Stimulated activated CD8-positive, alpha-beta memory T cell treated with anti-CD3 and anti-CD28 coated beads, Interleukin-2, amount 100 ng/mL, for 1 hour (primary cell): ENCODE results near the gene FRAT2.
"Not testable (repeated sequence)": the region's sequence is repeated elsewhere in the genome, so short reads cannot be mapped to it uniquely, and the experiment has no call there.

Source experiments
- DNase-seq, 2 donors: peaks; one replicate each; pipeline ENCODE4 v3.0.0-alpha.2; 2020; ENCODE audit warnings: low read depth in 2 of 2

FRAT2 gene

DNA sequence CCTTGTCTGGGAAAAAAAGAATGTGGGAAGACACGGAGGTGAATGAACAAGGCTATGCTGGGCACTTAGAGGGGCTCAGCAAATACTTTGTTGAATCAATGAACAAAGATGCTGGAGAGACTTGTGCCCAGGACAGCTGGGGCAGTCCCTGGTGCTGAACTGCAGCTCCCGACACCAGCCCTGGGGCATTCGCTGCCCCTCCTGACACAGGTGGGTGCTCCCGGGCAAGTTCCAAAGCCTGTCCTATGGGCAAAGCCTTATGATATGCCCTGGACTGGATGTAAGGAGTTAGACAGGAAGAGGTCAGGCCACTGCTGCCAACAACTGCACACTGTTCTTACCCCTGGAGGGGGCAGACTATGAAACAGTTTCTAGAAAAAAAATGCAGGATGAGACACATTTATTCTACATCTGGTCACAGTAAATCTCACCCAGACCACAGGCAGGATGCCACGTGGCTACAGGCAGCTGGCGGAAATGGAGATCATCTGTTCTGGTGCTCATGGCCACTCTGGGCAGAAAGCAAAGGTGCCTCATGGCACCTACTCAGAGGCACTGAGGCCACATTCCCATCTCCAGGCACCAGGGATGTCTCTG, 21.9 kb upstream of the FRAT2 start:
- DNase-seq, result no peak

DNA sequence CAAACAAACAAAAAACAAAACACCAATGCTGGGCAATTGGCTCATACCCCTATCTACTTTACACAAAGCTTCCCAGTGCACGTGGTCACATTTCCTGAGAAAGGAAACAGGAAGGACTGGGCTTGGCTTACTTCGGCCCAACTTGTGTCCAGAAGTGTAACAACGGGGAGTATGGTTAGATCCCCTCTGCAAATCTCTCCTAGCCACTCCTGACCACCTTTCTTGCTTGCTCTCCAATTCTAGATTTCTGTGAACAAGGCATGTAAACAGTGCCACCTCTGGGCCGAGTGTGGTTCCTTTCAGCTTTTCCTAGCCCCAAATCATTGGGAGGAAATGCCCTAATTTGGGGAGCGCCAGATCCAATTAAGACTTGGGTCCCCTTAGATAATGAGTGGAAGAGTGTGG, 21.0 kb upstream of the FRAT2 start:
- DNase-seq, result no peak

DNA sequence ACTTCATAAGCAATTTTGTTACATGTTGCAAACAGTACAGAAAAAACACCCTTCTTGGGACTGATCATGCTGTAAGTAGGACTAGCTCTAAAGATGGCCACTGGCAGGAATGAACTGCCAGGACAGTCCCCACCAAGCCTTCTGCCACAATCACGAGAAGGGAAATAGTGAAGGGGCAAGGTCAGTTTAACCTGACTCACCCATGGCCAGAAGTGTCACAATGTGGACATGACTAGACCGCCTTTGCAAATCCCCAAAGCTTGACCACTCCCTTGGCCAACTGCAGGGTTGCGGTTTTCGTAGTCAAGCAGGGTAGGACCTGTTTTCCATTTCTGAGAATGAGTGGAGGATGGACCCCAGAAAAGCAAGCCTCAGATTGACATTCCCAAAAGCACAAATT, 19.4 kb upstream of the FRAT2 start:
- DNase-seq, result no peak

DNA sequence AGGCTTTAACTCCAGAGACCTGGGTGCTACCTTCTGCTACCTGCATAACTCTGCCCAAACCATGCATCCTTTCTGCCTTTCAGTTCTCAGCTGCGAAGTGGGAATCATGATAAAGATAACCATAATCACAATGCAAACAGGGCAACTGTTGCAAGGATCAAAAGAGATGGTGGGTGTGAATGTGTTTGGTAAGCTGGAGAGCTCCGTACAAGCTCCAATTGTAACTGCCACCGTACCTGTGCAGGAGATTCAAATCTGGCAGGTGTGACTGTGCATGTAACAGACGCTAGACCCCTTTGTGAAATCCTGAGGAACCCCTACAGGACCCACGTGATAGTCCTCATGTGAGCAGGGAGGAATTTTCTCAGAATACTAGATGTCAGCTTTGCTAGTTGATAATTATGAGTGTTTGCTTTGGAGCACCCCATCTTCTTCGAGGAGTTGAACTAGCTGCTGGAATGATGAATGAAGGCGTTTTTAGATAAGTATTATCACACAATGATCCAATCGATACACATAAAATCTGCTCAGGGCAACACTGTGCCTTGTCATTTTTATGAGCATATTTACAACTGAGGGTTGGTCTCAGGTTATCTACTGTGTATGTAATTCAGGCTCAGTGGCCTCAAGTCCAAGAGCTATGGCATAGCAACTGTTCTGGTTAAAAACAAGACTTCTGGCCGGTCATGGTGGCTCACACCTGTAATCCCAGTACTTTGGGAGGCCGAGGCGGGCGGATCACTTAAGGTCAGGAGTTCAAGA, 15.4 kb upstream of the FRAT2 start:
- no peak for DNase-seq

DNA sequence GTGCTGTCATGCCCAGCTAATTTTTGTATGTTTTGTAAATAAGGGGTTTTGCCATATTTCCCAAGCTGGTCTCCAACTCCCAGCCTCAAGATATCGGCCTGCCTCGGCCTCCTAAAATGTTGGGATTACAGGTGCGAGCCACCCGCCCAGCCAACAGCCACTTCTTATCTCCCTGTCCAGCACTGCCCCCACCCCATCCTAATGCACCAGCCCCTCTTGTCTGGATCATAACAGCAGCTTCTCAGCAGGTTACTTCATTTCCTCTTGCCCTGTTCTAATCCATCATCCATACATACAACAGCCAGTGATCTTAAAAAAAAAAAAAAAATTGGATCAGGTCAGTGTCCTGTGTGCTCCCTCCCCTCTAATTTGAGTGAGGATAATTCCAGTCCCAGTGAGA, 12.8 kb upstream of the FRAT2 start:
- no peak for DNase-seq

DNA sequence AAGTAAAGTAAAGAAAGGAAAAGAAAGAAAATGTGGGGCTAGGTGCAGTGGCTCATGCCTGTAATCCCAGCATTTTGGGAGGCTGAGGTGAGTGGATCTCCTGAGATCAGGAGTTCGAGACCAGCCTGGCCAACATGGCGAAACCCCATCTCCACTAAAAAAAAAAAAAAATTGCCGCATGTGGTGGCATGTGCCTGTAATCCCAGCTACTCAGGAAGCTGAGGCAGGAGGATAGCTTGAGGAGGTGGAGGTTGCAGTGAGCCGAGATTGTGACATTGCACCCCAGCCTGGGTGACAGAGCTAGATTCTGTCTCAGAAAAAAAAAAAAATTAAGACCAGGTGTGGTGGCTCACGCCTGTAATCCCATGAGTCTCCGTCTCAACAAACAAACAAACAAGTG, 9.1 kb upstream of the FRAT2 start:
- not testable (repeated sequence) for DNase-seq

DNA sequence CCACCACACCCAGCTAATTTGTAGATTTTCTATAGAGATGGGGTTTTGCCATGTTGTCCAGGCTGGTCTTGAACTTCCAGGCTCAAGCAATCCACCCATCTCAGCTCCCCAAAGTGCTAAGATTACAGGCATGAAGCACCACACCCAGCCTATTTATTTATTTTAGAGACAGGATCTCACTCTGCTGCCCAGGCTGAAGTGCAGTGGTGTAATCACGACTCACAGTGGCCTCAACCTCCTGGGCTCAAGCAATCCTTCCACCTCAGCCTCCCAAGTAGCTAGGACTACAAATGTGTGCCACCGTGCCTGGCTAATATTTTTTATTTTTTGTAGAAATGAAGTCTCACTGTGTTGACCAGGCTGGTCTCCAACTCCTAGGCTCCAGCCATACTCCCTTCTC, 6.9 kb upstream of the FRAT2 start:
- no peak for DNase-seq

DNA sequence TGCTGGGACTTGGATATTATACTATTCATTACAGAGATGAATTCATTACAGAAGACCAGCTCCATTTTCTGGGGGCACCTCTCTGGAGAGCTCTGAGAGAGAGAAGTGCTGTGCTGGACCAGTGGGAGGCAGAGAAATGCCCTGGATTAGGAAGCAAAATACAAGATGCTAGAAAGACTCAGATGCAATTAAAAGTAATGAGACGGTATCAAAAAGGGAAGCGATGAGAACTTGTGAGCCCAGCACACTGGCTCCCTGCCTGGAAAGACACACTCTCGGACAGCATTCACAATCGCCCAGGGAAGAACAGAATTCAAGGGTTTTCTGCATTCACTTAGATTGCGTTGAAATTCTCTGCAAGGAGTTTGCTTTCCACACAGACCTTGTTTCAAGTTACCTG, 3.5 kb upstream of the FRAT2 start:
- no peak for DNase-seq

DNA sequence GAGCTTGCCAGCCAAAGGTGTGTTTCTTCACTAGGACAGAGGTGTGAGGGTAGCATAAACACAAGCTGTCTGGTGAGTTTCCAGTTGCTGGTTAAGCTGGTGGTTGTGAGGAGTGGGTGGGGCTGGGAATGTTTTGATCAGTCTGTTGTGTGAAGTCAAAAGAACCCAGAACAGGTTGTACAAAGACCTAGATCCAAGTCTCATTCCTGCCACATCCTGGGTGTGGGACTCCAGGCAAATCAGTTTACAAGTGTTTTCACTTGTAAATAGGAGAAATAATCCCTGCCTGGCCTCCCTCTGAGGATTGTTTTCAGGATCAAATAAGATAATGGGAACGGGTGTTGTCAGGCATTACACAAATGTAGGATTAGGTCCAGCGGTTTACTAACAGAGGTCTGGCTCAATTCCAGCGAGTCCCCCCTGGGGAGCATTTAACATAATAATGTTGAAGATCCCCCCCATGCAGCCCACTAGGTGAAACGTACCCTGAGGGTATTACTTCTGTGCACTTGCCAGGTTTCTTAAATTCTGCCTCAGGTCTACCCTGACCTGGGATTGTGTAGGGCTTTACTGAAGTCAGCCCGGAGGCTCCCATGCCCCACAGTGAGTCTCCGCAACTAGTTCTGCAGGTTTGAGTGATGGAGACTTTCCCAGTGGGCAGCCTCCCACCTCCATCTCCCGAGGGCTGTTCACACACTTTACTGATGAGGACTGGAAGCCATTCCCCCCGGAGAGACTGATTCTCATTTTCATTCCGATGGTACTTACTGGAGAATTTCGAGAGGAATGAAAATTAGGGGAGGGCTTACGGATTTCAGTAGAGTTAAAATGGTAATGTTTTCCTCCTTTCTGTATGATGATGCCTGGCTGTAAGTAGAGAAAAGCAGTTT, 2.7 kb upstream of the FRAT2 start:
- DNase-seq, result no peak

DNA sequence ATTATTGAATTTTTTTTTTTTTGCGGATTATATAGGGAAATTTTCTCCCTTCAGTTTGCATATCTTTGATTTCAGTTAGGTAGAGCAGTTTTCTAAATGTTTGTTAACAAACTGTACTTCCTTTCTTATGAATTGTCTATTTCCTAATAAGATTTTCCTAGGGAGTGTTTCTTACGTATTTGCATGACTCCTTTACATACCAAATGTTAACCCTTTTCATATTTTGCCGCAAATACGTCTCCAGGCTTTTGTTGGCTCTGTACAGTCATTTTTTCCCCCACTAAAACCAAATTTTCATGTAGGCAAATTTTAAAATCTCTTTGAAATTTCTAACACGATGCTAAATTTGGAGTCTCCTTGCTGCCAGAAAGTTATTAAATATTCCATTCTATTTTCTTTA, 1.9 kb upstream of the FRAT2 start:
- DNase-seq, result no peak

DNA sequence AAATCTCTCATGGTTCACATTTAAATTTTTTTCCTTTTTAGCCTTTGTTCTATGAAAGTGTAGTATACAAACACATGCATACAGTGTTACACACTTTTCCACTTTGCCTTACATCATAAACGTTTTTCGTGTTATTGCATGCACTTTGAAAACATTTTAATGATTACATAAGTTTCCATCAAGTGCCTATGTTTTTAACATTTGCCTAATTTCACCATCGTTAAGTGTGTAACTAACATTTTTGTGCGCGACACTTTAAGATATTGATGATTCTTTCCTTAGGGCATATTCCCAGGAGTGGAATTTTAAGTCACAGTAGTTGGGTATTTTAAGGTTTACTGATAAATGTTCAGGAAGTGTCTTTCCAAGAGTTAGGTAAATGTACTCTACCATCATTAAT, 1.5 kb upstream of the FRAT2 start:
- no peak for DNase-seq

DNA sequence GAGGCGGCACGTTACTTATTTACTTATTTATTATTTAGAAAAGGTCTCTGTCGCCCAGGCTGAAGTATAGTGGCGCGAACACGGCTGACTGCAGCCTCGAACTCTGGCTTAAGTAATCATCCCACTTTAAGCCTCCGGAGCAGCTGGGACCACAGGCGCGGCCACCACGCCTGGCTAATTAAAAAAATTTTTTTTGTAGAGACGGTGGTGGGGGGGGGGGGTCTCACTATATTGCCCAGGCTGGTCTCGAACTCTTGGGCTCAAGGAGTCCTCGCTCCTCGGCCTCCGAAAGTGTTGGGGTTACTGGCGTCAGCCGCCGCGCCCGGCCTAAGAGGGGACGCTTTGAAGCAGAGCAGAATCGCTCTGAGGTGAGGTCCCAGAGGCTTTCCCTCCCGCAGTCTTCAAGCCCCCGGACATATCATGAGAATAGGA, 675 bp upstream of the FRAT2 start:
- DNase-seq, result no peak

DNA sequence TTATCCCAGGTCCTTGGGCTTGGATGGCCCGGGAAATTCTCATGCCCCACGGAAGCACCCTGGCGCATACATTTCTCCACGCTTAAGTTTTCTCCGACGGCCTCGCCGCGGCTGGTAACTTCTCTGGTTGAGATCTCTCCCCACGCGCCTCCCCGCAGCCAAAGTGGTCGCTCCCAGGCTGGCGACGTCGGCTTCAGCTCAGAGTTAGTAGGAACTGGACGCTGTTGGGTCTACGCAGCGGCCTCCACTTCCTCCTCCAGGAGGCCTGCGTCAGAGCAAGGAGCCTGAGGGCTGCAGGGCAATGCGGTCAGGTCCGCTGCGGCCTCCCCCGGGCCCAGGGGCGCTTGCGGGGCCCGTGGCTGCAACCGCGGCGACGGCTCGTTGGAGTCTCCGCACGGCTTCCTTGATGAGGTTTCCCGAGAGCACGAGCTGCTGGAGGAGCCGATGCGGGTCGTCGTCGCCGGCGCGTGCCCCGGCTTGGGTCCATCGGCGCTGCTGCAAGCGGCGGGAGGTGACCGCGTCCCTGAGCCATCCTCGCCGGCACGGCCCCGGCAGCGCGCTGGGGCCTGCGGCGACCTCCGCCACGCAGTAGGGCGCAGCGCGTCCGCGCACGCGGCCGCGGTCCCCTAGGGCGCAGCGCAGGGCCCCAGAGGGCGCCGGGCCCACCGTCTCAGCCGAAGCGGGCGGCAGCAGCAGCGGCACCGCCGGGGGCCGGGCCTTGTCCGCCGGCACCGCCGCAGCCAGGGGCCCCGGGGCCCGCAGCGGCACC, 744 bp downstream of the FRAT2 start:
- no peak for DNase-seq

DNA sequence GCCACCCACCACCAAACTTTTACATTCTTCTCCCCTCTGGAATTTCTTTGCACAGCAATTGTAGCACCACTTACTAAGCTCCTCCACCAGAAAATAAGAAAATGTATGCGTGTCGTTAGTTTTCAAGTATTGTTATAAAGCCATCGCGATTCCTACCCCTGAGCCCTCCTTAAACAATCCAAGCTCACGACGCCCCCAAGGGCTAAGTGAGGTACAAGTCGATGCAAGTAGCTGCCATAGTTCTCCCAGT, 1.3 kb downstream of the FRAT2 start:
- no peak for DNase-seq

DNA sequence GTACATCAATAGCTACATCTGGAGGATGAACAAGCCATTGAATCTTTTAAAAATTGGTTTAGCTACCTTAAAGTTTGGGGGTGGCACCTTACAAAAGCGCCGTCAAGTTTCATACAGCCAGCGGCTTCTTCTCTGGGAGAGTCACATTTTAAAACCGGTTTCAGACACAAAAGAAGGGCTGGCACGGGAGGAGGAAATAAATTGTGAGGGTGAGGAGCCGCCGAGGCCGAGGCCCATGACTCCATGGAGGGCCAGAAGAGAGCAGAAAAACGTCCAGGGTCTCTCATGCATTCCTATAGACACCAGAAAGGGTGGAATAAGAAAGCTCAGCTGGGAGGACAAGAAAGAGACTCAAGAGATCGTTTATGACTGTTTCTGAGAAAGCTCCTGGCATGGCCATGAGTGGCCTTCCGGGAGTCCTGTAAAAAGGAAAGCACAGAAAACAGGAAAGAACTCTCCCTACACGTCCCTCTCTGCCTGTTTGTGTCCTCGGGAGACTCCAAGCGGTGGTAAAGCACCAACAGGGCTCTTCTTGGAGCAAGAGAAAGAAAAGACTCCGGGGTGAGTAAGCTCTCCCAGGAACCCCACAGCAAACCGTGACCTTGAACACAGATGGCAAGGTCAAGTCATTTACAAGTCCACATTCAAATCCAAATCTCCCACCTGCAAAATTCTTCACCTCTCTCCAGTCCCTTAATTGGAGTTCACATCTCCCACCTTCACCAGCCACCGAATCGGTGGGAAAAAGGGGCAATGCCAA, 1.8 kb downstream of the FRAT2 start:
- DNase-seq, result no peak

DNA sequence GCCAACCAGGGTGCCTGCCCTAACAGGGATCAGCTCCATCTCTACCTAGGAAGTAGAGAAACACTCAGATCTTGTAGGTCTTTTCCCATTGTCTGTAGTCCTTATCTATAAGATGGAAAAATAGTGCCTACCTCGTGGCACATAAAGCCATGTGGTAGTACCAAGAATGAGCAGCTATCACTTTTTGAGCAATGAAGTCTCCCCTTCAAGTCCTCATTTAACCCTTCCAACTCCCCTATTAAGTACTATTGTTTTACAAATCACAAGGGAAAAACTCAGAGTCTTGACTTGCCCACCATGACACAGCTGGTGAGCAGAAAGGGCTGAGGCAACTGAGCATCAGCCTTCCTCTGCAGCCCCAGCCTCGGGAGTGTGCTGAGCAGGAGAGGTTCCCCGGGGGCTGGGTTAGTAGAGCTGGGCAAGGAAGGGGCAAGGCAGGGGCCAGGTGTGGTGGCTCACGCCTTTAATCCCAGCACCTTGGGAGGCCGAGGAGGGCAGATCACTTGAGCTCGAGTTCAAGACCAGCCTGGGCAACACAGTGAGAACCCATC, 3.3 kb downstream of the FRAT2 start:
- DNase-seq, result no peak

DNA sequence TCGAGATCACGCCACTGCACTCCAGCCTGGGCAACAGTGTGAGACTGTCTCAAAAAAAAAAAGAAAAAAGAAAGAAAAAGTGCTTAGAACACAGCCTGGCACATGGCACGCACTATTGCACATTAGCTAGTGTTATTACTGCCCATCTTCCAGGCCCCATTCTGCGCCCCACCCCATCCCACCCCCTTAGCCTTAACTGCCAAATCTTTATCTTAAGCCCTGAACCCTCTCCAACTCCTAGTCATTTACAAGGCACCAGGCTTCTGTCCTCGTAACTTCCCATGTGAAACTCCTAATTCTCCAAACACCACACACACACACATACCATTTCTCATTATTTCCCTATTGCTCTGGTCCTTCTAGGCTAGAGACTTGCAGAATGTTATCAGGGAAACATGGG, 4.8 kb downstream of the FRAT2 start:
- DNase-seq, result no peak

DNA sequence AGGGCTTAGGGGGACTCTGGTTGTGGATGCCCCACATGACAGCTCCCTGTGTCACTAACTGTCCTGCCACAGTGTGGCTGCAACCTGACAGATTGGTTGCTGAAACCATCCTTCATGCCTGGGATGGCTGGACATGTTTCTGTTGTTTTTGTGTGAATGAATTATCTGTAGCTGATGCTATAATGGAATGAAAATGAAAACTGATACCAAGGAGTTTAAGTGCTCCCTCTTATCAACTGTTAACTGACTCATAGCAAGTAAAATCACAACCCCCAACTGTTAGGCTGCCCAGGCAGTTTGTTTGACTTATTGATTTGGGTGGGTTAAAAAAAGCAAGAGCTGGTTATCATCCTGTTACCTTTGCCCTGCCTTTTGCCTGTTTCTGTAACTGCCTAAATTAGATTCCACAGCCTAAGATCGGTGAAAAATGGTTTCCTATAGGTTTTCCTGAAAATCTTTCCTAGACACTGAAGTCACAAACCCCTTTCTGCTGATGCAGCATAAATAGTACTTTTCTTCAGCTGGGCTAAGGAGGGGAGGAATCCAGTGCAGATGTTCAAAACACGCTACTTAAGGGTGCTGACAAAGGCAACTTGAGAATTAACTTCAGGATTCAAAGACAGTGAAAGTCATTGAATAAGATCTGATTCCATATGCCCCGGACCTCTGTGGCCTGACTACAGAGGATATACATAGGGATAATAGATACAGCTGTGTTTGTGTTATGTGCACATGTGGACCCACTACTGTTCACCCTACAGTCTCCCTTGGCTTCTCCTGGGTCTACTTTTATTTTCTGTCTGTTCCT, 5.7 kb downstream of the FRAT2 start:
- no peak for DNase-seq

DNA sequence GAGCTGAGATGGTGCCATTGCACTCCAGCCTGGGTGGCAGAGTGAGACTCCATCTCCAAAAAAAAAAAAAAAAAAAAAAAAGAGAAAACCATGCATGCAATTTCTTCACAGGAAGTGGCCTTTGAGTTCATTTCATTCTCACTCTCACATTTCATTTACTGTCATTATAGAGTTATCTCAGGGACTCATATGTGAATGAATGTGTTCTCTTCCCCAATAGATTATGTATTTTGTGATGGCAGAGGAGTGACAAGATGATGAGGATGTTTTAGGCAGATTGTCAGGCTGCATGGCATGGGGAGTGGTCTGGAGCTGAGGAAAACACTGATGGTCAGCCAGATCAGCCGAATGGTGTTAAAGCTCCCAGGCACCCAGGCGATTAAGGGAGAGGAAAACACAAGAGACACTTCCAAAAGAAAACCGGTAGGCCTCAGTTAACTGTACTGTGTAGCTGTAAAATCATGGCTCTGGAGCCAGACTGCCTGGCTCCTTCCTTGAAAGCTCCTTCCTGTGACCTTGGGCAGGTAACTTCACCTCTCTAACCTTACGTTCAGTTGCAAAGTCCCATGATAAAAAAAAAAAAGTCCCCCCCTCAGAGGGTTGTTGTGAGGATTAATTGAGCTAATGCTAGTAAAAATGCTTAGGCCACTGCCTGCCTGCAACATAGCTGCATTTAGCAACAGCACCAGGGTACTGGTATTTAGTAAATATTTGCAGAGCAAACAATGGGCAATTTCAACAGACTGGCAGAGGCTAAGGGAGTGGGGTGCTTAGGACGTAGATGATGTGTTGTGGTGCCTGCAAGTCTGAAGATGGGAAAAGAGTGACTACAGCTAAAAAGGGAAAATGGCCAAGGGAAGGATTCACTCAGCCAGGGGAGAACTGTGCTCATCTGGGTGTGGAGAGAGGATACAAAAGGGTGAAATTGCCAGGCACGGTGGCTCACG, 6.9 kb downstream of the FRAT2 start:
- DNase-seq, result no peak
